HepG2 (cell line): ENCODE results near the gene GPR152. TPM values are rescaled to one million over a fixed set of nuclear protein-coding genes. Genes with fewer than 3 reads are reported as not detected.

ENCODE experiments used
- ADNP ChIP-seq: sonication (generic); formaldehyde crosslinking; IDR thresholded peaks from 2 replicates; pipeline ENCODE4 v1.4.0; 2020; ENCODE audit warnings: missing genetic modification reagents
- AGO1 ChIP-seq: fragments of 200-400 bp; formaldehyde crosslinking; IDR thresholded peaks from 2 replicates; pipeline ENCODE4 v1.6.1; 2017; ENCODE audit warnings: mild to moderate bottlenecking, low read depth, low read length, moderate library complexity; ENCODE audit not compliant: poor library complexity, severe bottlenecking
- AGO2 ChIP-seq: fragments of 200-400 bp; formaldehyde crosslinking; optimal IDR thresholded peaks from 2 replicates; pipeline ENCODE3; 2017; ENCODE audit warnings: mild to moderate bottlenecking, low read depth, low read length, moderate library complexity
- BHLHE40 ChIP-seq: IDR thresholded peaks from 2 replicates; pipeline ENCODE4 v1.6.1; 2011; ENCODE audit warnings: low read length, improper control_type of control experiment
- CHD2 ChIP-seq: IDR thresholded peaks from 2 replicates; pipeline ENCODE4 v1.6.1; 2011; ENCODE audit warnings: low read depth, low read length, improper control_type of control experiment
- CREB1 ChIP-seq, 2 experiments: fragments of 450-650 bp in 1 of 2; IDR thresholded peaks; 2 replicates each; pipeline ENCODE4 v1.6.1; 2016 to 2017; ENCODE audit warnings: control low read depth in 1 of 2, mild to moderate bottlenecking in 1 of 2, missing compliant biosample characterization in 1 of 2, missing genetic modification characterization in 1 of 2
- GTF3A ChIP-seq: sonication (generic); formaldehyde crosslinking; conservative IDR thresholded peaks from 2 replicates; pipeline ENCODE4 v1.4.0; 2020; ENCODE audit warnings: mild to moderate bottlenecking, missing genetic modification reagents
- HMG20A ChIP-seq: IDR thresholded peaks from 2 replicates; pipeline ENCODE4 v1.6.1; 2016; ENCODE audit warnings: borderline replicate concordance
- KLF9 ChIP-seq: IDR thresholded peaks from 2 replicates; pipeline ENCODE4 v1.6.1; 2016; ENCODE audit warnings: low read depth
- KMT2A ChIP-seq: sonication (generic); formaldehyde crosslinking; IDR thresholded peaks from 2 replicates; pipeline ENCODE4 v1.4.0; 2020; ENCODE audit warnings: missing genetic modification reagents
- LCORL ChIP-seq, 2 experiments: fragments of 450-650 bp in 1 of 2; sonication (generic) in 1 of 2; formaldehyde crosslinking in 1 of 2; IDR thresholded peaks; 2 replicates each; pipeline versions ENCODE4 v1.5.0 to v1.6.1; 2017 to 2020; ENCODE audit warnings: antibody characterized with exemption in 1 of 2, missing genetic modification reagents in 1 of 2
- NR2C2 ChIP-seq: sonication (generic); formaldehyde crosslinking; IDR thresholded peaks from 2 replicates; pipeline ENCODE4 v1.4.0; 2020; ENCODE audit warnings: missing genetic modification reagents, mild to moderate bottlenecking, moderate library complexity, borderline replicate concordance
- SAFB2 ChIP-seq: sonication (generic); formaldehyde crosslinking; IDR thresholded peaks from 2 replicates; pipeline ENCODE4 v1.5.1; 2020; ENCODE audit warnings: missing genetic modification reagents, low read depth, mild to moderate bottlenecking, borderline replicate concordance
- SALL2 ChIP-seq: sonication (generic); formaldehyde crosslinking; IDR thresholded peaks from 2 replicates; pipeline ENCODE4 v1.8.1; 2023; ENCODE audit warnings: mild to moderate bottlenecking, missing genetic modification reagents, inconsistent platforms
- SP5 ChIP-seq: IDR thresholded peaks from 2 replicates; pipeline ENCODE4 v1.6.1; 2016; ENCODE audit warnings: low read depth, borderline replicate concordance
- SRSF1 ChIP-seq: fragments of 200-400 bp; formaldehyde crosslinking; optimal IDR thresholded peaks from 2 replicates; pipeline ENCODE3; 2017; ENCODE audit warnings: mild to moderate bottlenecking, low read depth, low read length, moderate library complexity
- TAF15 ChIP-seq: fragments of 200-400 bp; formaldehyde crosslinking; IDR thresholded peaks from one replicate; pipeline ENCODE4 v1.6.1; 2018; ENCODE audit warnings: mild to moderate bottlenecking, low read depth, low read length; ENCODE audit not compliant: poor library complexity, severe bottlenecking
- TGIF2 ChIP-seq: IDR thresholded peaks from 2 replicates; pipeline ENCODE4 v1.6.1; 2016; ENCODE audit warnings: control low read depth, missing compliant biosample characterization
- ZBTB42 ChIP-seq: sonication (generic); formaldehyde crosslinking; IDR thresholded peaks from 2 replicates; pipeline ENCODE4 v1.5.0; 2020; ENCODE audit warnings: mild to moderate bottlenecking, missing genetic modification reagents
- ZKSCAN8 ChIP-seq: IDR thresholded peaks from 2 replicates; pipeline ENCODE4 v1.6.1; 2016; ENCODE audit warnings: borderline replicate concordance, missing genetic modification reagents, missing compliant biosample characterization
- ZNF121 ChIP-seq: sonication (generic); formaldehyde crosslinking; IDR thresholded peaks from 2 replicates; pipeline ENCODE4 v1.5.0; 2020; ENCODE audit warnings: mild to moderate bottlenecking, missing genetic modification reagents
- ZNF282 ChIP-seq: fragments of 450-650 bp; IDR thresholded peaks from 2 replicates; pipeline ENCODE4 v1.6.1; 2018; ENCODE audit not compliant: partially characterized antibody
- ZNF572 ChIP-seq: sonication (generic); formaldehyde crosslinking; IDR thresholded peaks from 2 replicates; pipeline ENCODE4 v1.5.1; 2020; ENCODE audit warnings: mild to moderate bottlenecking, missing genetic modification reagents
- ZNF768 ChIP-seq: sonication (generic); formaldehyde crosslinking; IDR thresholded peaks from 2 replicates; pipeline ENCODE4 v1.4.0; 2020; ENCODE audit warnings: missing genetic modification reagents
- ZZZ3 ChIP-seq: sonication (generic); formaldehyde crosslinking; IDR thresholded peaks from 2 replicates; pipeline ENCODE4 v1.4.0; 2020; ENCODE audit warnings: missing genetic modification reagents, mild to moderate bottlenecking, borderline replicate concordance
- polyA plus RNA-seq, 8 experiments: library from polyadenylated mRNA; depleted of rRNA in 3 of 8; stranded (reverse) in 7 of 8; unstranded in 1 of 8; fragments of >200 nt; fragmentation: Illumina TruSeq in 4 of 8; extraction: Trizol in 4 of 8; gene quantifications; 2 replicates each; pipeline versions ENCODE4 v1.2.1 to v1.2.3, GENCODE V29; 2011 to 2016; ENCODE audit warnings: low read depth in 4 of 8, missing spikeins in 1 of 8, mixed read lengths in 1 of 8; ENCODE audit not compliant: insufficient read depth in 1 of 8
- total RNA-seq, 5 experiments: library from RNA; depleted of rRNA; stranded (reverse); fragments of >200 nt; fragmentation: Illumina TruSeq; extraction: Trizol; gene quantifications; 2 replicates each; pipeline ENCODE4 v1.2.3, GENCODE V29; 2016; ENCODE audit warnings: low read depth in 1 of 5
- TF ChIP-seq, protein P1 (sequence below): sonication (generic); formaldehyde crosslinking; conservative IDR thresholded peaks from 2 replicates; pipeline ENCODE4 v1.4.0; 2020; ENCODE audit warnings: missing genetic modification reagents
- TF ChIP-seq, protein P2 (sequence below): sonication (generic); formaldehyde crosslinking; IDR thresholded peaks from 2 replicates; pipeline ENCODE4 v1.5.1; 2020; ENCODE audit warnings: missing genetic modification reagents, mild to moderate bottlenecking, borderline replicate concordance
- TF ChIP-seq, protein P3 (sequence below): sonication (generic); formaldehyde crosslinking; IDR thresholded peaks from 2 replicates; pipeline ENCODE4 v1.5.1; 2020; ENCODE audit warnings: missing genetic modification reagents, mild to moderate bottlenecking, borderline replicate concordance

Gene GPR152
- total and polyA plus RNA-seq, 2 of the 13 experiments (the other 11 are each of a cell fraction or from before 2014, with no cell fraction given): not detected

DNA sequence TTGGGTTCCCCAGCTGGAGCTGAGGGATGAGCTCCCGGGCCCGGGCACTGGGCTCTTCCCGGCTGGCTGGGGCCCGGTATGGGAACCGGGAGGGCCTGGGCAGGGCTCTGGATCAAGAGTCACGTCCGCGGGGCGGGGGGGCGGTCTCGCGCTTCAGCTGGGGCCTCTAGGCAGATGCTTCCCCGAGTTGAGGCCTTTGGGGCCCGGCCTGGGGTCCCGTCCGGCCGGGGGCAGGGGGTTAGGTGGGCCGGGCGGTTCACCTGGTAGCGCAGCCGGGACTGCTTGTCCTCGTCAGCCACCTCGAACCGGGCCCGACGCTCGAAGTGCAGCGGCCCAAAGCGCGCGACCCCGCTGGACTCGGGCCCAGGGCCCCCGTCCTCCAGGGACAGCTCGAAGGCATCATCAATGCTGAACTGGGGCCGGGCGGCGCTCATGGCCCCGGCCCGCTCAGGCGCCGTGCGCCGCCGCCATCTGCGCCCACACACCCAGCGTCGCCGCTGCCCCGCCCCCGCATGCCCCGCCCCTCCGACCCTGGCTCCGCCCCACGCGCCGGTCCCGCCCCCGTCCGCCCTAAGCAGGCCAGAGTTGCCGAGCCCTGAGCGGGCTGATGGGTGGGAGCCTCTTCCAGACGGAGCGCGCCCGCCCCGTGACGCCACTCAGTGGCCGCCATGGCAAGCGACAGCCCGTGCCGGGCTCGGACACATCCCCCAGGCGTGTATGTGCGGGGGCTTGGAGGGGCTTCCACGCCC, 16.4 kb upstream of the GPR152 start, which contains the start of gene TMEM134 (continued):
- TF ChIP-seq ZNF282 (no peak), TGIF2 (CRISPR knock-in tag) (0 out of 2 replicates have a peak, but pooled peaks have one; percentile 14), ZKSCAN8 (CRISPR knock-in tag) (0 out of 2 replicates have a peak, but pooled peaks have one; percentile 17), KMT2A (peak; percentile 19; the same call in 1 of the 2 replicates), ADNP (peak; percentile 23; the same call in 1 of the 2 replicates), AGO1 (peak; percentile 15), AGO2 (peak; percentile 52), NR2C2 (CRISPR knock-in tag) (peak; percentile 29; the same call in 1 of the 2 replicates), ZNF768 (CRISPR knock-in tag) (peak; percentile 24; the same call in 1 of the 2 replicates), CHD2 (0 out of 2 replicates have a peak, but pooled peaks have one; percentile 26), ZNF121 (CRISPR knock-in tag) (peak; percentile 76), BHLHE40 (peak; percentile 68), SAFB2 (CRISPR knock-in tag) (peak; percentile 73; the same call in 1 of the 2 replicates), GTF3A (CRISPR knock-in tag) (no peak), ZNF572 (CRISPR knock-in tag) (0 out of 2 replicates have a peak, but pooled peaks have one; percentile 55), TAF15 (peak; percentile 27), SRSF1 (peak; percentile 74), SP5 (CRISPR knock-in tag) (peak; percentile 90), CREB1 (IDR thresholded peaks at IDR 0.05) (peak; percentile 70), CREB1 (CRISPR knock-in tag; IDR thresholded peaks at IDR 0.05) (no peak), LCORL (IDR thresholded peaks at IDR 0.05) (no peak), LCORL (CRISPR knock-in tag; IDR thresholded peaks at IDR 0.05) (peak; percentile 60), ZBTB42 (no peak), KLF9 (CRISPR knock-in tag) (peak; percentile 74; the same call in 1 of the 2 replicates), SALL2 (CRISPR knock-in tag) (peak; percentile 87; the same call in 1 of the 2 replicates), HMG20A (CRISPR knock-in tag) (no peak), ZZZ3 (CRISPR knock-in tag) (no peak)
- TF ChIP-seq, protein P1, sequence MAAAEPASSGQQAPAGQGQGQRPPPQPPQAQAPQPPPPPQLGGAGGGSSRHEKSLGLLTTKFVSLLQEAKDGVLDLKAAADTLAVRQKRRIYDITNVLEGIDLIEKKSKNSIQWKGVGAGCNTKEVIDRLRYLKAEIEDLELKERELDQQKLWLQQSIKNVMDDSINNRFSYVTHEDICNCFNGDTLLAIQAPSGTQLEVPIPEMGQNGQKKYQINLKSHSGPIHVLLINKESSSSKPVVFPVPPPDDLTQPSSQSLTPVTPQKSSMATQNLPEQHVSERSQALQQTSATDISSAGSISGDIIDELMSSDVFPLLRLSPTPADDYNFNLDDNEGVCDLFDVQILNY: no peak
- TF ChIP-seq, protein P2, sequence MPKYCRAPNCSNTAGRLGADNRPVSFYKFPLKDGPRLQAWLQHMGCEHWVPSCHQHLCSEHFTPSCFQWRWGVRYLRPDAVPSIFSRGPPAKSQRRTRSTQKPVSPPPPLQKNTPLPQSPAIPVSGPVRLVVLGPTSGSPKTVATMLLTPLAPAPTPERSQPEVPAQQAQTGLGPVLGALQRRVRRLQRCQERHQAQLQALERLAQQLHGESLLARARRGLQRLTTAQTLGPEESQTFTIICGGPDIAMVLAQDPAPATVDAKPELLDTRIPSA: 0 out of 2 replicates have a peak, but pooled peaks have one; percentile 62
- TF ChIP-seq, protein P3, sequence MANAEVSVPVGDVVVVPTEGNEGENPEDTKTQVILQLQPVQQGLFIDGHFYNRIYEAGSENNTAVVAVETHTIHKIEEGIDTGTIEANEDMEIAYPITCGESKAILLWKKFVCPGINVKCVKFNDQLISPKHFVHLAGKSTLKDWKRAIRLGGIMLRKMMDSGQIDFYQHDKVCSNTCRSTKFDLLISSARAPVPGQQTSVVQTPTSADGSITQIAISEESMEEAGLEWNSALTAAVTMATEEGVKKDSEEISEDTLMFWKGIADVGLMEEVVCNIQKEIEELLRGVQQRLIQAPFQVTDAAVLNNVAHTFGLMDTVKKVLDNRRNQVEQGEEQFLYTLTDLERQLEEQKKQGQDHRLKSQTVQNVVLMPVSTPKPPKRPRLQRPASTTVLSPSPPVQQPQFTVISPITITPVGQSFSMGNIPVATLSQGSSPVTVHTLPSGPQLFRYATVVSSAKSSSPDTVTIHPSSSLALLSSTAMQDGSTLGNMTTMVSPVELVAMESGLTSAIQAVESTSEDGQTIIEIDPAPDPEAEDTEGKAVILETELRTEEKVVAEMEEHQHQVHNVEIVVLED (CRISPR knock-in tag): peak; percentile 79; the same call in 1 of the 2 replicates
